ENCODE data around the gene EYA3.

The EYA3 gene

GRCh38 chr1:27981145-27981544, 107.3 kb downstream of the EYA3 start:
- H4K20me1 ChIP-seq (ENCODE audit: insufficient read depth, low read length), result no peaks in the 10 kb centered on the region
- no peak overlapping the region for H3K9ac ChIP-seq (ENCODE audit: low read depth, low read length)
- H3K36me3 ChIP-seq (ENCODE audit: insufficient read depth, low read length), result peaks cover 8% of the 10 kb centered on the region; the same call in 1 of the 2 replicates
- no peaks in the 10 kb centered on the region for H3K4me1 ChIP-seq (ENCODE audit: insufficient read depth, low read length)
- H2AFZ ChIP-seq (ENCODE audit: low read depth, low read length), result no peak overlapping the region
- H3K4me2 ChIP-seq (ENCODE audit: insufficient read depth, low read length), result no peak overlapping the region
- ATAC-seq (ENCODE audit: insufficient read depth, low read depth) (no peak), DNase-seq (no peak)
- H3K27me3 ChIP-seq (ENCODE audit: insufficient read depth, low read length, poor library complexity), result no peaks in the 10 kb centered on the region
- H3K9me3 ChIP-seq (ENCODE audit: insufficient read depth, low read length, severe bottlenecking), result no peaks in the 10 kb centered on the region
- no peak for TF ChIP-seq EZH2 (IDR thresholded peaks at IDR 0.05; ENCODE audit: borderline replicate concordance, low read depth, low read length, severe bottlenecking)
- TF ChIP-seq, protein P1, sequence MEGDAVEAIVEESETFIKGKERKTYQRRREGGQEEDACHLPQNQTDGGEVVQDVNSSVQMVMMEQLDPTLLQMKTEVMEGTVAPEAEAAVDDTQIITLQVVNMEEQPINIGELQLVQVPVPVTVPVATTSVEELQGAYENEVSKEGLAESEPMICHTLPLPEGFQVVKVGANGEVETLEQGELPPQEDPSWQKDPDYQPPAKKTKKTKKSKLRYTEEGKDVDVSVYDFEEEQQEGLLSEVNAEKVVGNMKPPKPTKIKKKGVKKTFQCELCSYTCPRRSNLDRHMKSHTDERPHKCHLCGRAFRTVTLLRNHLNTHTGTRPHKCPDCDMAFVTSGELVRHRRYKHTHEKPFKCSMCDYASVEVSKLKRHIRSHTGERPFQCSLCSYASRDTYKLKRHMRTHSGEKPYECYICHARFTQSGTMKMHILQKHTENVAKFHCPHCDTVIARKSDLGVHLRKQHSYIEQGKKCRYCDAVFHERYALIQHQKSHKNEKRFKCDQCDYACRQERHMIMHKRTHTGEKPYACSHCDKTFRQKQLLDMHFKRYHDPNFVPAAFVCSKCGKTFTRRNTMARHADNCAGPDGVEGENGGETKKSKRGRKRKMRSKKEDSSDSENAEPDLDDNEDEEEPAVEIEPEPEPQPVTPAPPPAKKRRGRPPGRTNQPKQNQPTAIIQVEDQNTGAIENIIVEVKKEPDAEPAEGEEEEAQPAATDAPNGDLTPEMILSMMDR (IDR thresholded peaks at IDR 0.05; ENCODE audit: borderline replicate concordance, extremely low read depth, low read length, poor library complexity, severe bottlenecking), result no peak
- no peak overlapping the region for H3K4me3 ChIP-seq (ENCODE audit: low read depth in 1 of 2, low read length in 2 of 2)
- H3K27ac ChIP-seq (ENCODE audit: low read length), result no peak overlapping the region
- H3K79me2 ChIP-seq (ENCODE audit: insufficient read depth, low read length), result no peaks in the 10 kb centered on the region

DNA sequence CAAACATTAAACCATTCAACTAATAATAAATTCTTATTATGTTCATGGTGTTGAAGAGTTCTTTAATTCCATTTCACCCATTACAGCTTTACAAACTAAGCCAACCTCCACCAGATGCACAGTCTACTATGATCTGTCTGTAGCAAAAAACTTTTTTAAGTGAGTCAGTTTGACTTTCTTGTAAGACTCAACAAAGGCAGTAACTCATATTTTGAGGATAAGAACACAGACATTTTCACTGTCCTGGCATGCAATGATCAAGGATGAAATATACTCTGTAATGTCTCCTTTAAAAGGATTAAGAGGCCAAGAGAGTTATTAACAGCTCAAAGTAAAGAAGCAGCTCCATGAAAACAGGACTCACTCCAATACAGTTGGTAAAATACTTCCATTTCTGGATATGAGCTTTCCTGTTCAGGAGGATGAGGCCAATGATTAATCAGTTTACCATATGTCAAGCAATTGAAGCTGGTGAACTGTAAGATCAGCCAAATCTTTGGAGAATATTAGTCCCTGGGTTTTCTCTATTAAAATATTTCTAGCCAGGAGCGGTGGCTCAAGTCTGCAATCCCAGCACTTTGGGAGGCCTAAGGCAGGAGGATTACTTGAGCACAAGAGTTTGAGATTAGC, 108.1 kb downstream of the EYA3 start:
- no peak overlapping the region for H3K27ac ChIP-seq (ENCODE audit: low read length)
- no peak for ATAC-seq (ENCODE audit: insufficient read depth, low read depth)

DNA sequence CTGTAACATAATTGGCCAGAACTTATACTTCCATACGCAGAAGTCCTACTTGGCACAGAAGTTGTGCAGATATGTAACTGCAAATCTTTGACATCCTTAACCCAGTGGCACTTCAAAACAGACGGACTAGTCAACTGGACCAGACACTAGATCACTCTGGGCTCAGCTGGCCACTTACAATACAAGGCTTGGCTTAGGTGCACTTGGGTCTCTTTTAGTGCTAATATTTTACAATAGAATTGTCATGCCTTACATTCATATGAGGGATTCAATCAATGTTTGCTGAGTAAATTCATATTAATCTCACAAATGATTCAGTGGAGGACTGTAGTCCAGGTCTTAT, 108.6 kb downstream of the EYA3 start:
- H3K27me3 ChIP-seq (ENCODE audit: insufficient read depth, low read length, poor library complexity), result no peaks in the 10 kb centered on the region
- ATAC-seq (ENCODE audit: insufficient read depth, low read depth), result no peak
- H3K79me2 ChIP-seq (ENCODE audit: insufficient read depth, low read length), result no peaks in the 10 kb centered on the region
- no peak overlapping the region for H3K4me2 ChIP-seq (ENCODE audit: insufficient read depth, low read length)
- no peak overlapping the region for H3K27ac ChIP-seq (ENCODE audit: low read length)
- H2AFZ ChIP-seq (ENCODE audit: low read depth, low read length), result no peak overlapping the region
- H3K9me3 ChIP-seq (ENCODE audit: insufficient read depth, low read length, severe bottlenecking), result no peaks in the 10 kb centered on the region
- H3K9ac ChIP-seq (ENCODE audit: low read depth, low read length), result no peak overlapping the region
- DNase-seq, result no peak
- no peaks in the 10 kb centered on the region for H4K20me1 ChIP-seq (ENCODE audit: insufficient read depth, low read length)
- TF ChIP-seq, protein P1 (IDR thresholded peaks at IDR 0.05; ENCODE audit: borderline replicate concordance, extremely low read depth, low read length, poor library complexity, severe bottlenecking), result no peak
- TF ChIP-seq EZH2 (IDR thresholded peaks at IDR 0.05; ENCODE audit: borderline replicate concordance, low read depth, low read length, severe bottlenecking), result no peak
- H3K4me3 ChIP-seq (ENCODE audit: low read depth in 1 of 2, low read length in 2 of 2), result no peak overlapping the region
- H3K36me3 ChIP-seq (ENCODE audit: insufficient read depth, low read length), result peaks cover 8% of the 10 kb centered on the region; the same call in 1 of the 2 replicates
- no peaks in the 10 kb centered on the region for H3K4me1 ChIP-seq (ENCODE audit: insufficient read depth, low read length)

More for the DNA sequence above, 108.1 kb downstream of the EYA3 start:
- Histone ChIP-seq H3K27me3 (ENCODE audit: insufficient read depth, low read length, poor library complexity) (no peaks in the 10 kb centered on the region), H3K4me1 (ENCODE audit: insufficient read depth, low read length) (no peaks in the 10 kb centered on the region), H3K9ac (ENCODE audit: low read depth, low read length) (no peak overlapping the region), H3K4me3 (ENCODE audit: low read depth in 1 of 2, low read length in 2 of 2) (no peak overlapping the region), H3K4me2 (ENCODE audit: insufficient read depth, low read length) (no peak overlapping the region), H2AFZ (ENCODE audit: low read depth, low read length) (no peak overlapping the region), H3K36me3 (ENCODE audit: insufficient read depth, low read length) (peaks cover 8% of the 10 kb centered on the region; the same call in 1 of the 2 replicates), H3K9me3 (ENCODE audit: insufficient read depth, low read length, severe bottlenecking) (no peaks in the 10 kb centered on the region), H4K20me1 (ENCODE audit: insufficient read depth, low read length) (no peaks in the 10 kb centered on the region), H3K79me2 (ENCODE audit: insufficient read depth, low read length) (no peaks in the 10 kb centered on the region)
- no peak for DNase-seq
- no peak for TF ChIP-seq EZH2 (IDR thresholded peaks at IDR 0.05; ENCODE audit: borderline replicate concordance, low read depth, low read length, severe bottlenecking)
- TF ChIP-seq, protein P1 (IDR thresholded peaks at IDR 0.05; ENCODE audit: borderline replicate concordance, extremely low read depth, low read length, poor library complexity, severe bottlenecking), result no peak

Data from DND-41 (cell line).